Measurements from ENCODE around the gene ELF3. TPM values are rescaled to one million over a fixed set of nuclear protein-coding genes. Genes with fewer than 3 reads are reported as not detected.

Gene ELF3
- total and polyA plus RNA-seq, 2 of the 4 experiments (the other 2 are of a cell fraction): under 0.01 to 0.38 TPM

GRCh38 chr1:201982082-201982622, 28.2 kb upstream of the ELF3 start:
- Histone ChIP-seq H2BK5ac (ENCODE audit: low read depth, low read length, poor library complexity, severe bottlenecking) (peak overlapping the region; percentile 2), H2BK20ac (ENCODE audit: low read depth, low read length) (no peak overlapping the region), H2AK5ac (ENCODE audit: low read depth, low read length) (peak overlapping the region; percentile 78; the same call in 1 of the 2 replicates), H2AFZ (replicated peaks; ENCODE audit: low read length, poor library complexity) (peak overlapping the region; percentile 100), H2AK9ac (replicated peaks; ENCODE audit: low read depth, low read length, poor library complexity) (peak overlapping the region; percentile 91), H2BK15ac (ENCODE audit: low read depth, low read length) (peak overlapping the region; percentile 54; the same call in 1 of the 3 replicates), H3K23ac (ENCODE audit: low read depth, low read length) (peak overlapping the region; percentile 63), H3K4me1 (ENCODE audit: control insufficient read depth, insufficient read depth, low read length) (peaks cover 2% of the 10 kb centered on the region), H3K9me3 (ENCODE audit: control insufficient read depth, insufficient read depth, low read length) (no peaks in the 10 kb centered on the region), H4K91ac (ENCODE audit: insufficient read depth, low read depth, low read length) (peak overlapping the region; percentile 58; the same call in 1 of the 2 replicates), H3K9ac (ENCODE audit: low read depth, low read length) (peak overlapping the region; percentile 73), H3K9me1 (ENCODE audit: insufficient read depth, low read length) (peaks cover 12% of the 10 kb centered on the region; the same call in 1 of the 2 replicates), H2BK120ac (ENCODE audit: low read depth, low read length) (peak overlapping the region; percentile 79), H3K14ac (replicated peaks; ENCODE audit: low read depth, low read length) (peak overlapping the region; percentile 88), H4K20me1 (ENCODE audit: insufficient read depth, low read length) (no peaks in the 10 kb centered on the region; the same call in none of the 2 replicates), H3K18ac (ENCODE audit: low read depth, low read length) (peak overlapping the region; percentile 5; the same call in 1 of the 2 replicates), H4K5ac (ENCODE audit: low read depth, low read length) (peak overlapping the region; percentile 3; the same call in 1 of the 2 replicates), H3K27me3 (ENCODE audit: control insufficient read depth, insufficient read depth, low read length) (no peaks in the 10 kb centered on the region), H3K36me3 (ENCODE audit: control insufficient read depth, insufficient read depth, low read length) (no peaks in the 10 kb centered on the region), H3K56ac (ENCODE audit: extremely low read depth, insufficient read depth, low read length) (peak overlapping the region; percentile 66), H3K27ac (ENCODE audit: insufficient read depth, low read length) (peak overlapping the region; percentile 65), H3K4ac (ENCODE audit: low read depth, low read length) (peak overlapping the region; percentile 81), H3K4me3 (ENCODE audit: insufficient read depth, low read depth, low read length) (peak overlapping the region; percentile 98), H3K79me1 (ENCODE audit: low read depth in 1 of 2, low read length in 2 of 2) (peaks cover 12 to 49% of the 10 kb centered on the region in 2 experiments; a peak in 2 of 4 replicates), H4K8ac (ENCODE audit: low read depth in 2 of 2, low read length in 2 of 2) (peak overlapping the region; percentile 10 to 84), H3K4me2 (ENCODE audit: low read depth, low read length) (peak overlapping the region; percentile 78)
- no peak for TF ChIP-seq ELK1 (IDR thresholded peaks at IDR 0.05; ENCODE audit: borderline replicate concordance, low read depth, low read length)
- TF ChIP-seq RCOR1 (IDR thresholded peaks at IDR 0.05; ENCODE audit: insufficient replicate concordance, low read length): no peak
- TF ChIP-seq SMC3 (IDR thresholded peaks at IDR 0.05; ENCODE audit: low read depth, low read length): no peak
- no peak for TF ChIP-seq CTCF (conservative IDR thresholded peaks at IDR 0.05; ENCODE audit: low read depth, low read length)
- no peak for TF ChIP-seq CEBPB (IDR thresholded peaks at IDR 0.05; ENCODE audit: low read depth, low read length)
- no peak for TF ChIP-seq USF2 (IDR thresholded peaks at IDR 0.05; ENCODE audit: low read depth, low read length)
- TF ChIP-seq CHD1 (IDR thresholded peaks at IDR 0.05; ENCODE audit: low read depth, low read length): no peak
- TF ChIP-seq FOS (IDR thresholded peaks at IDR 0.05; ENCODE audit: low read depth, low read length): no peak
- TF ChIP-seq POLR2A (IDR thresholded peaks at IDR 0.05; ENCODE audit: low read depth, low read length): no peak
- no peak for TF ChIP-seq MXI1 (IDR thresholded peaks at IDR 0.05; ENCODE audit: borderline replicate concordance, low read depth, low read length)
- no peak for TF ChIP-seq RAD21 (IDR thresholded peaks at IDR 0.05; ENCODE audit: low read length)
- TF ChIP-seq NFE2L2 (IDR thresholded peaks at IDR 0.05; ENCODE audit: low read depth, low read length): no peak
- 0 out of 2 replicates have a peak, but pooled peaks have one; percentile 48 for TF ChIP-seq MAZ (IDR thresholded peaks at IDR 0.05; ENCODE audit: borderline replicate concordance, low read depth, low read length)
- TF ChIP-seq BHLHE40 (IDR thresholded peaks at IDR 0.05; ENCODE audit: low read depth, low read length): 0 out of 2 replicates have a peak, but pooled peaks have one; percentile 20
- in situ Hi-C loops (cut with MboI; ENCODE audit: low sequenced_read_pairs) (no loop called here), dilution Hi-C loops (cut with HindIII; ENCODE audit: low sequenced_read_pairs, unreplicated experiment) (no loop called here), intact Hi-C loops (cut with micrococcal nuclease) (no loop called here)
- no peak for DNase-seq
- WGBS, 2 experiments (ENCODE audit: extremely low coverage in 2 of 2, insufficient read length in 1 of 2): 0% methylated on average over 6 of the region's 31 CpGs; no CpG with 5 or more reads in 1 of the 2 experiments
- no TSS peak for BruUV-seq (replicated peaks)
- ChIA-PET CTCF (interaction anchor here (1.5 kb wide), 1 partner anchor 86 kb away, joined by 6 read pairs; no protein-coding TSS in a partner anchor), POLR2A (ENCODE audit: unreplicated experiment) (interaction anchor here (0.6 kb wide), 1 partner anchor 115 kb away, joined by 4 read pairs; no protein-coding TSS in a partner anchor)
- ATAC-seq (ENCODE audit: low read depth): peak; percentile 90; the same call in 1 of the 2 replicates
